ENCODE measurements around the gene GRM2. TPM values are rescaled to one million over a fixed set of nuclear protein-coding genes. Genes with fewer than 3 reads are reported as not detected.
"Not testable (repeated sequence)": the region's sequence is repeated elsewhere in the genome, so short reads cannot be mapped to it uniquely, and the experiment has no call there.

The GRM2 gene
- total and polyA plus RNA-seq, 2 experiments from 2014 or later, result 0.69 TPM; not detected in 1

DNA sequence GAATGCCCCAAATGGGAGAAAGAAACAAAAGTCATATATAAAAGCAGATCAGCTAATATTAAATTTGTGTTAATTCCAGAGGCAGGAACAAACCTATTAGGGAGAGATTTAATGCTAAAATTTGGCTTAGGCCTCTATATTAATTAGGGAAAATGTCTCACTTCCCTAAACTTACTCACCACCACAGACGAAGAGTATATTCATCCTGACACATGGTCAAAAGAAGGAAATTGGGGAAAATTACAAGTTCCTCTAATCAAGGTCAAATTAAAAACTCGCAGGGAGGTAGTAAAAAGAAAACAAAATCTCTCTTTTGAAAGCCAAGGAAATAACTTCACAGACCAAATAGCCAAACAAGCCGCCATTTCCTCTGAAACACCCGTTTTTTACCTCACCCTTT lies 32.2 kb downstream of the GRM2 start:
- no peaks in the 10 kb centered on the region for H3K9me3 ChIP-seq (ENCODE audit: low read depth)
- no peaks in the 10 kb centered on the region for H3K27me3 ChIP-seq
- no peak overlapping the region for H3K27ac ChIP-seq
- no peaks in the 10 kb centered on the region for H3K4me1 ChIP-seq (ENCODE audit: low read depth)
- DNase-seq (ENCODE audit: low read depth in 1 of 2, low spot score in 1 of 2), result no peak
- H3K36me3 ChIP-seq, result no peaks in the 10 kb centered on the region
- no peak overlapping the region for H3K4me3 ChIP-seq
- TF ChIP-seq, protein P1, sequence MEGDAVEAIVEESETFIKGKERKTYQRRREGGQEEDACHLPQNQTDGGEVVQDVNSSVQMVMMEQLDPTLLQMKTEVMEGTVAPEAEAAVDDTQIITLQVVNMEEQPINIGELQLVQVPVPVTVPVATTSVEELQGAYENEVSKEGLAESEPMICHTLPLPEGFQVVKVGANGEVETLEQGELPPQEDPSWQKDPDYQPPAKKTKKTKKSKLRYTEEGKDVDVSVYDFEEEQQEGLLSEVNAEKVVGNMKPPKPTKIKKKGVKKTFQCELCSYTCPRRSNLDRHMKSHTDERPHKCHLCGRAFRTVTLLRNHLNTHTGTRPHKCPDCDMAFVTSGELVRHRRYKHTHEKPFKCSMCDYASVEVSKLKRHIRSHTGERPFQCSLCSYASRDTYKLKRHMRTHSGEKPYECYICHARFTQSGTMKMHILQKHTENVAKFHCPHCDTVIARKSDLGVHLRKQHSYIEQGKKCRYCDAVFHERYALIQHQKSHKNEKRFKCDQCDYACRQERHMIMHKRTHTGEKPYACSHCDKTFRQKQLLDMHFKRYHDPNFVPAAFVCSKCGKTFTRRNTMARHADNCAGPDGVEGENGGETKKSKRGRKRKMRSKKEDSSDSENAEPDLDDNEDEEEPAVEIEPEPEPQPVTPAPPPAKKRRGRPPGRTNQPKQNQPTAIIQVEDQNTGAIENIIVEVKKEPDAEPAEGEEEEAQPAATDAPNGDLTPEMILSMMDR (IDR thresholded peaks at IDR 0.05; ENCODE audit: low read depth, low read length), result no peak

DNA sequence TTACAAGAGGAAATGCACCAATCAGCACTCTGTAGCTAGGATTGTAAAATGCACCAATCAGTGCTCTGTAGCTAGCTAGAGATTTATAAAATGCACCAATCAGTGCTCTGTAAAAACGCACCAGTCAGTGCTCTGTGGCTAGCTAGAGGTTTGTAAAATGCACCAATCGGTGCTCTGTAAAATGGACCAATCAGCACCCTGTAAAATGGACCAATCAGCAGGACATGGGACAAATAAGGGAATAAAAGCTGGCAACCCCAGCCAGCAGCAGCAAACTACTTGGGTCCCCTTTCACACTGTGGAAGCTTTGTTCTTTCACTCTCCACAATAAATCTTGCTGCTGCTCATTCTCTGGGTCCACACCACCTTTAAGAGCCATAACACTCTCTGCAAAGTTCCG lies 35.5 kb downstream of the GRM2 start:
- H3K4me1 ChIP-seq (ENCODE audit: low read depth); H3K9me3 ChIP-seq (ENCODE audit: low read depth); H3K4me3 ChIP-seq; H3K27ac ChIP-seq; H3K27me3 ChIP-seq; DNase-seq (ENCODE audit: low read depth in 1 of 2, low spot score in 1 of 2); H3K36me3 ChIP-seq: not testable (repeated sequence)

DNA sequence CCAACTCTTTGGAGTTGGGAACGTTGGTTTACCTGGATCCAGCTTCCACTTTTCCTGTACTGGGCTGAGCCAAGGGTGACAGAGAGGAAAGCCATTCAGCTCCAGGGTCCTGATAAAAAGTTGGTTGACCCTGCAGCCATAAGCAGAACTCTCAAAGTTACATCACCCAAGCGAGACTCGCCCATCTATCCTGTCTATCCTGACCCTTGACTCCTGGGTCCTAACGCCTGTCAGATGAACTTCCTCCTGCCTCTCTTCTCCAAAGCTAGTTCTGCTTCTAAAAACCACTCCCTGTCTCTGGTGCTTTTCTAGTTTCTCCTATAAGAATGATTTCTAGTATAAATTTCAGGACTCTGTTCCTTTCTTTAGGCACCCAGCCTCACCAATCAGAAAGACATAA lies 36.1 kb downstream of the GRM2 start:
- not testable (repeated sequence) for H3K4me3 ChIP-seq

DNA sequence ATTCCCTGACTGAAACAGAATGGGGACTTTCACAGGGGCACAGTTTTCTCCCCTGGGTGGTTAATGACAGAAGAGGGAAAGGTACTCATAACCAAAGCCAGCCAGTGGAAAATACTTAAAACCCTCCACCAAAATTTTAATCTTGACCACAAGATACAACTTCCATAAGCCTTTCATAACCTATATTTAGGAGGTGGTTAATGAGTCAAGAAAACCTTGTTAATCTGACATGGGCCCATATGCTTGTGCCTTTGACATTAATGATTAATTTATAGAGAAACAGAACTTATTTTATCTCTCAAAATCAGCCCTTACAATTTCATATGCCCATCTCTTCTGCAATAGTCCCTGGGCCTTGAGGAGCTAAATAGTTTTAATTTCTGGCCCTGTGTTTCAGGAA lies 41.0 kb downstream of the GRM2 start:
- no peaks in the 10 kb centered on the region for H3K4me1 ChIP-seq (ENCODE audit: low read depth)
- no peaks in the 10 kb centered on the region for H3K36me3 ChIP-seq
- no peak for DNase-seq (ENCODE audit: low read depth in 1 of 2, low spot score in 1 of 2)
- no peaks in the 10 kb centered on the region for H3K27me3 ChIP-seq
- TF ChIP-seq, protein P1 (IDR thresholded peaks at IDR 0.05; ENCODE audit: low read depth, low read length), result no peak
- H3K9me3 ChIP-seq (ENCODE audit: low read depth), result no peaks in the 10 kb centered on the region
- H3K27ac ChIP-seq, result no peak overlapping the region
- no peak overlapping the region for H3K4me3 ChIP-seq

More for the DNA sequence above, 36.1 kb downstream of the GRM2 start:
- not testable (repeated sequence) for H3K9me3 ChIP-seq (ENCODE audit: low read depth); DNase-seq (ENCODE audit: low read depth in 1 of 2, low spot score in 1 of 2); H3K36me3 ChIP-seq; H3K27me3 ChIP-seq; H3K4me1 ChIP-seq (ENCODE audit: low read depth); H3K27ac ChIP-seq

DNA sequence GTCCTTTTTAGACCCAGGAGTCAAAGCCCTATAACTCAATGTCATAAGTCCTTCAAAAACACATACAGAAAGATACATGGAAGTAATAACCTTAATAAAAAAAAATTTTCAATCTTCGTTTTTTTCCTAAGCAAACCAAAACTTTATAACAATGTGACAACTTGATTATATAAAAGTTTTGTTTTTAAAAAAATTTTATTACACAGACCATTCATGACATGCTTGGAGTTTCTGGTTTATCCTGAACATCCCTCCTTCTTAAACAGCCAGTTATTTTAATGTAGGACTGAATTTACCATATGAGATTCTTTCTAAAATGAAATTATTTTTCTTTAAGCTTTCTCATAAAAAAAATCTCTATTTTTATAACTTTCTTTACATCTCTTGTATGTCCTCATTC lies 41.5 kb downstream of the GRM2 start:
- TF ChIP-seq, protein P1 (IDR thresholded peaks at IDR 0.05; ENCODE audit: low read depth, low read length), result no peak
- Histone ChIP-seq H3K9me3 (ENCODE audit: low read depth) (no peaks in the 10 kb centered on the region), H3K36me3 (no peaks in the 10 kb centered on the region), H3K4me3 (no peak overlapping the region), H3K27ac (no peak overlapping the region), H3K4me1 (ENCODE audit: low read depth) (no peaks in the 10 kb centered on the region), H3K27me3 (no peaks in the 10 kb centered on the region)
- no peak for DNase-seq (ENCODE audit: low read depth in 1 of 2, low spot score in 1 of 2)

DNA sequence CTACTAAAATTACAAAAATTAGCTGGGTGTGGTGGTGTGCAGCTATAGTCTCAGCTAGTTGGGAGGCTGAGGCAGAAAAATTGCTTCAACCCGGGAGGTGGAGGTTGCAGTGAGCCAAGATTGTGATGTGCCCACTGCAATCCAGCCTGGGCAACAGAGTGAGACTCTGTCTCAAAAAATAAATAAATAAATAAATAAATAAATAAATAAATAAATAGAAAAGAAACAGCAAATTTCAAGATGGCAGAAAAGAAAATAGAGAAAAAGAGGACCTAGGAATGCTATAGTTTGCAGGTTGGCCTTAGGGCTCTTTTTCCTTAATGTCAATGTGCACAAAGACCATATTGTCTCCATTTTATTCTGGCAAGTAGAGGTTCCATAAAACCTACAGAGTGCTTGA lies 44.0 kb downstream of the GRM2 start:
- no peak overlapping the region for H3K27ac ChIP-seq
- DNase-seq (ENCODE audit: low read depth in 1 of 2, low spot score in 1 of 2), result no peak
- H3K4me3 ChIP-seq, result no peak overlapping the region
- TF ChIP-seq, protein P1 (IDR thresholded peaks at IDR 0.05; ENCODE audit: low read depth, low read length), result no peak
- no peaks in the 10 kb centered on the region for H3K9me3 ChIP-seq (ENCODE audit: low read depth)
- H3K4me1 ChIP-seq (ENCODE audit: low read depth), result no peaks in the 10 kb centered on the region
- no peaks in the 10 kb centered on the region for H3K36me3 ChIP-seq
- H3K27me3 ChIP-seq, result no peaks in the 10 kb centered on the region

DNA sequence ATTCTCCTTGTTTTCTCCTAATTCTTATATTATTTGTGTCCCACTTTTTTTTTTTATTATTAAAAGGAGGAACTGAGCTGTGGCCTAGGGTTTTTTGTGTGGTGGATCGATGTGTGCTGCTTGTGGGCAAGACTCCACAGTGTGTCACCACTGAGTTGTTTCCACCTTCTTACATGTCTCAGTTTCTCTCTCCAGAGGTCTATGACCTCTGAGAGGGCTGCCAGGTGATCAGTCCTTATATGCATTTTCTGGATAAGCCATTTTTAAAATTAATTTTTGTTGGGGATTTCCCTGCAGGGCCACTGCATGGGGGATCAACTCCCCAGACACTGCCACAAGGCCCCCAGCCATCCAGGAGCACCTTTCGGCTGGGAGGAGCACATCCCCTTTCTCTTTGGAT lies 44.4 kb downstream of the GRM2 start:
- TF ChIP-seq, protein P1 (IDR thresholded peaks at IDR 0.05; ENCODE audit: low read depth, low read length), result no peak
- Histone ChIP-seq H3K9me3 (ENCODE audit: low read depth) (no peaks in the 10 kb centered on the region), H3K4me3 (no peak overlapping the region), H3K27ac (no peak overlapping the region), H3K27me3 (no peaks in the 10 kb centered on the region), H3K4me1 (ENCODE audit: low read depth) (no peaks in the 10 kb centered on the region), H3K36me3 (no peaks in the 10 kb centered on the region)
- DNase-seq (ENCODE audit: low read depth in 1 of 2, low spot score in 1 of 2), result no peak

DNA sequence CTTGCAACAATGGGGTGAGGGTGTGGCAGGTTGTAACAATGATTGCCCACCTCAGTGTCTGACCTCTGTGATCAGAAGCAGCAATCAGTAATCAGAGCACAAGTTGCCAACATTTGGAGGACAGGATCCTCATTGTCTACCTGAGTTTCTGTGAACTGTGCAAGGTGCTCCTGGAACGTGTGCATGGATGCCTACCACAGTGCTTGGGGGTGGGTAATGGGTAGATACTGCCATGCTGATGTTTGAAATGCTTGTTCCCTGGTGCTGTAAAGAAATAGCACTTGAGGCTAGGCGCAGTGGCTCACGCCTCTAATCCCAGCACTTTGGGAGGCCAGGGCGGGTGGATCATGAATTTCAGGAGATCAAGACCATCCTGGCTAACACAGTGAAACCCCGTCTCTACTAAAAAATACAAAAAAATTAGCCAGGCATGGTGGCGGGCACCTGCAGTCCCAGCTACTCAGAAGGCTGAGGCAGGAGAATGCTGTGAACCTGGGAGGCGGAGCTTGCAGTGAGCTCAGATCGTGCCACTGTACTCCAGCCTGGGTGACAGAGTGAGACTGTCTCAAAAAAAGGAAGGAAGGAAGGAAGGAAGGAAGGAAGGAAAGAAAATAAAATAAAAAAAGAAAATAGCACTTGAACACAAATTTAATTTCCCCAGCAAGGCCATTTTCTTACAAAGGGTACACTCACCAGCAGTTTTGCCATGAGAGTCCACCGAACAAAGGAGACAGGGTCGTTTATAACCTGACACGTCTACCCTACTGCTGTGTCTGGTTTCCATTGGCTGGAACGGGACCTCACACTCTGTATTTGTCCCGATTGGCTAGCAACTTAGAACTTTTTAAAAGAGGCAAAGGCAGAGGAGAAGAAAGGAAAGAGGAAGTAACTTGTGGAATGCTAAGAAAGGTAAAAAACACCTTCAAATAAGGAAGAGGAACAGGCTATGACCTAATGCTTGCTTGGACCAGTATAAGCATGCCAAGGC lies 47.2 kb downstream of the GRM2 start:
- not testable (repeated sequence) for H3K4me3 ChIP-seq; H3K9me3 ChIP-seq (ENCODE audit: low read depth); H3K27ac ChIP-seq; H3K36me3 ChIP-seq; H3K27me3 ChIP-seq; DNase-seq (ENCODE audit: low read depth in 1 of 2, low spot score in 1 of 2); H3K4me1 ChIP-seq (ENCODE audit: low read depth)

Data from cardiac muscle cell (in vitro differentiated cells and primary cell).